ENCODE data around the gene CLBA1. TPM values are rescaled to one million over a fixed set of nuclear protein-coding genes. Genes with fewer than 3 reads are reported as not detected.
A peak's percentile ranks its signal among the peaks of the same experiment; 100 is the strongest.

The CLBA1 gene
- total RNA-seq, 1 donor from 2014 or later = 8.5 TPM

GRCh38 chr14:105021656-105022275, 36.2 kb downstream of the CLBA1 start:
- peaks cover 55% of the 10 kb centered on the region for H3K79me2 ChIP-seq (ENCODE audit: low read depth)
- Mint-ChIP-seq H3K27ac (peak overlapping the region; percentile 97), H3K4me1 (peaks cover 46% of the 10 kb centered on the region), H3K9me3 (no peaks in the 10 kb centered on the region), H3K4me3 (peak overlapping the region; percentile 96), H3K27me3 (ENCODE audit: insufficient read depth, low read depth) (peaks cover 7% of the 10 kb centered on the region), H3K36me3 (peaks cover 10% of the 10 kb centered on the region)
- H3K36me3 ChIP-seq = no peaks in the 10 kb centered on the region
- no peaks in the 10 kb centered on the region for H3K27me3 ChIP-seq
- H4K20me1 ChIP-seq (ENCODE audit: low read depth) = peaks cover 37% of the 10 kb centered on the region
- peaks cover 21% of the 10 kb centered on the region for H3F3A ChIP-seq (ENCODE audit: low read depth)
- H2AFZ ChIP-seq (replicated peaks) = peak overlapping the region; percentile 48
- no peaks in the 10 kb centered on the region for H3K9me3 ChIP-seq (ENCODE audit: low read depth)
- H3K27ac ChIP-seq = peak overlapping the region; percentile 70
- peak; percentile 76 for DNase-seq (ENCODE audit: low spot score)
- TF ChIP-seq EZH2phosphoT487 (IDR thresholded peaks at IDR 0.05) (no peak), EZH2 (IDR thresholded peaks at IDR 0.05) (no peak)
- TF ChIP-seq, protein P1, sequence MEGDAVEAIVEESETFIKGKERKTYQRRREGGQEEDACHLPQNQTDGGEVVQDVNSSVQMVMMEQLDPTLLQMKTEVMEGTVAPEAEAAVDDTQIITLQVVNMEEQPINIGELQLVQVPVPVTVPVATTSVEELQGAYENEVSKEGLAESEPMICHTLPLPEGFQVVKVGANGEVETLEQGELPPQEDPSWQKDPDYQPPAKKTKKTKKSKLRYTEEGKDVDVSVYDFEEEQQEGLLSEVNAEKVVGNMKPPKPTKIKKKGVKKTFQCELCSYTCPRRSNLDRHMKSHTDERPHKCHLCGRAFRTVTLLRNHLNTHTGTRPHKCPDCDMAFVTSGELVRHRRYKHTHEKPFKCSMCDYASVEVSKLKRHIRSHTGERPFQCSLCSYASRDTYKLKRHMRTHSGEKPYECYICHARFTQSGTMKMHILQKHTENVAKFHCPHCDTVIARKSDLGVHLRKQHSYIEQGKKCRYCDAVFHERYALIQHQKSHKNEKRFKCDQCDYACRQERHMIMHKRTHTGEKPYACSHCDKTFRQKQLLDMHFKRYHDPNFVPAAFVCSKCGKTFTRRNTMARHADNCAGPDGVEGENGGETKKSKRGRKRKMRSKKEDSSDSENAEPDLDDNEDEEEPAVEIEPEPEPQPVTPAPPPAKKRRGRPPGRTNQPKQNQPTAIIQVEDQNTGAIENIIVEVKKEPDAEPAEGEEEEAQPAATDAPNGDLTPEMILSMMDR (IDR thresholded peaks at IDR 0.05) = peak; percentile 35
- peak overlapping the region; percentile 33 for H3K9ac ChIP-seq
- H3K4me2 ChIP-seq = peak overlapping the region; percentile 84
- H3K4me1 ChIP-seq = peaks cover 25% of the 10 kb centered on the region
- peak overlapping the region; percentile 68 for H3K4me3 ChIP-seq

- no peak overlapping the region for H3K27ac ChIP-seq
Measured at GRCh38 chr14:105022276-105022670, 36.7 kb downstream of the CLBA1 start.

DNA sequence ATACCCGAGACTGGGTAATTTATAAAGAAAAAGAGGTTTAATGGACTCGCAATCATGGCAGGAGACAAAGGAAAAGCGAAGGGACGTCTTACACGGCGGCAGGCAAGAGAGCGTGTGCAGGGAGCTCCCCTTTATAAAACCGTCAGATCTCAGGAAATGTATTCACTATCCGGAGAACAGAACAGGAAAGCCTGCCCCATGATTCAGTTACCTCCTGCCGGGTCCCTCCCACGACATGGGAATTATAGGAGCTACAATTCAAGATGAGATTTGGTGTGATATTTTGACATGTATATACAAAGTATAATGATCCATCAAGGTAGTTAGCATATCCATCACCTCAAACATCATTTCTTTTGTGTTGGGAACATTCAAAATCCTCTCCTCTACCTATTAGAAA, 37.6 kb downstream of the CLBA1 start:
- H3K36me3 ChIP-seq = no peaks in the 10 kb centered on the region
- peak overlapping the region; percentile 96 for H3K4me3 Mint-ChIP-seq
- no peaks in the 10 kb centered on the region for H3K9me3 ChIP-seq (ENCODE audit: low read depth)
- peaks cover 17% of the 10 kb centered on the region for H3K4me1 ChIP-seq
- TF ChIP-seq, protein P1 (IDR thresholded peaks at IDR 0.05) = no peak
- TF ChIP-seq EZH2 (IDR thresholded peaks at IDR 0.05) = no peak
- no peak for TF ChIP-seq EZH2phosphoT487 (IDR thresholded peaks at IDR 0.05)
- no peaks in the 10 kb centered on the region for H3K9me3 Mint-ChIP-seq
- H3K4me3 ChIP-seq = no peak overlapping the region
- H3K9ac ChIP-seq = no peak overlapping the region
- no peak for DNase-seq (ENCODE audit: low spot score)
- no peak overlapping the region for H3K27ac ChIP-seq
- peaks cover 13% of the 10 kb centered on the region for H3F3A ChIP-seq (ENCODE audit: low read depth)
- H3K4me2 ChIP-seq = no peak overlapping the region
- peaks cover 7% of the 10 kb centered on the region for H3K27me3 Mint-ChIP-seq (ENCODE audit: insufficient read depth, low read depth)
- H3K27ac Mint-ChIP-seq = no peak overlapping the region
- H3K36me3 Mint-ChIP-seq = peaks cover 6% of the 10 kb centered on the region
- H3K27me3 ChIP-seq = peaks cover 2% of the 10 kb centered on the region
- no peak overlapping the region for H2AFZ ChIP-seq (replicated peaks)
- peaks cover 23% of the 10 kb centered on the region for H4K20me1 ChIP-seq (ENCODE audit: low read depth)
- H3K4me1 Mint-ChIP-seq = peaks cover 38% of the 10 kb centered on the region
- H3K79me2 ChIP-seq (ENCODE audit: low read depth) = peaks cover 41% of the 10 kb centered on the region

More at GRCh38 chr14:105022276-105022670, 36.7 kb downstream of the CLBA1 start:
- Mint-ChIP-seq H3K36me3 (peaks cover 8% of the 10 kb centered on the region), H3K9me3 (no peaks in the 10 kb centered on the region), H3K4me1 (peaks cover 43% of the 10 kb centered on the region), H3K27ac (no peak overlapping the region), H3K27me3 (ENCODE audit: insufficient read depth, low read depth) (peaks cover 7% of the 10 kb centered on the region), H3K4me3 (peak overlapping the region; percentile 96)
- H3F3A ChIP-seq (ENCODE audit: low read depth) = peaks cover 20% of the 10 kb centered on the region
- no peak overlapping the region for H3K9ac ChIP-seq
- peaks cover 22% of the 10 kb centered on the region for H3K4me1 ChIP-seq
- H4K20me1 ChIP-seq (ENCODE audit: low read depth) = peaks cover 32% of the 10 kb centered on the region
- H3K79me2 ChIP-seq (ENCODE audit: low read depth) = peaks cover 50% of the 10 kb centered on the region
- peak overlapping the region; percentile 68 for H3K4me3 ChIP-seq
- no peak for DNase-seq (ENCODE audit: low spot score)
- no peaks in the 10 kb centered on the region for H3K27me3 ChIP-seq
- H2AFZ ChIP-seq (replicated peaks) = no peak overlapping the region
- H3K36me3 ChIP-seq = no peaks in the 10 kb centered on the region
- no peaks in the 10 kb centered on the region for H3K9me3 ChIP-seq (ENCODE audit: low read depth)
- peak overlapping the region; percentile 84 for H3K4me2 ChIP-seq
- TF ChIP-seq, protein P1 (IDR thresholded peaks at IDR 0.05) = no peak
- TF ChIP-seq EZH2phosphoT487 (IDR thresholded peaks at IDR 0.05) (no peak), EZH2 (IDR thresholded peaks at IDR 0.05) (no peak)
